ENCODE data around the gene MXRA7.

DNA sequence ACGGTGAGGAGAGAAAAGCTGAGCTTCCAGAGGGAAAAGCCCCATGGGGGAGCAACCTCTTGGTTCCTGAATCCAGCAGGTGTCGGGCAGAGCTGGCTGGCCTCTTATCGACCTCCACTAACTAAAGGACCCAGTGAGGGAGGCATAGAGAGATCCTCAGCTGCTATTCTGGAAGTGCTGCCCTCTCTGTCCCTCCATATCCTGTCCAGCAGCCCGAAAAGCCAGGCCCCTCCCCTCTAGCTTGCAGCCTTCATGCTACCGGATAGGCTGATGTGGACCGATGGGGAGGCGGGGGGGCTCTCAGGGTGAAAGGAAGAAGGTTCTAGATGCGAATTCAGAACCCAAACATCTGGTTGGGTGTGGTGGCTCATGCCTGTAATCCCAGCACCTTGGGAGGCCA lies 24.9 kb downstream of the MXRA7 start:
- TF ChIP-seq, protein P1, sequence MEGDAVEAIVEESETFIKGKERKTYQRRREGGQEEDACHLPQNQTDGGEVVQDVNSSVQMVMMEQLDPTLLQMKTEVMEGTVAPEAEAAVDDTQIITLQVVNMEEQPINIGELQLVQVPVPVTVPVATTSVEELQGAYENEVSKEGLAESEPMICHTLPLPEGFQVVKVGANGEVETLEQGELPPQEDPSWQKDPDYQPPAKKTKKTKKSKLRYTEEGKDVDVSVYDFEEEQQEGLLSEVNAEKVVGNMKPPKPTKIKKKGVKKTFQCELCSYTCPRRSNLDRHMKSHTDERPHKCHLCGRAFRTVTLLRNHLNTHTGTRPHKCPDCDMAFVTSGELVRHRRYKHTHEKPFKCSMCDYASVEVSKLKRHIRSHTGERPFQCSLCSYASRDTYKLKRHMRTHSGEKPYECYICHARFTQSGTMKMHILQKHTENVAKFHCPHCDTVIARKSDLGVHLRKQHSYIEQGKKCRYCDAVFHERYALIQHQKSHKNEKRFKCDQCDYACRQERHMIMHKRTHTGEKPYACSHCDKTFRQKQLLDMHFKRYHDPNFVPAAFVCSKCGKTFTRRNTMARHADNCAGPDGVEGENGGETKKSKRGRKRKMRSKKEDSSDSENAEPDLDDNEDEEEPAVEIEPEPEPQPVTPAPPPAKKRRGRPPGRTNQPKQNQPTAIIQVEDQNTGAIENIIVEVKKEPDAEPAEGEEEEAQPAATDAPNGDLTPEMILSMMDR (IDR thresholded peaks at IDR 0.05): no peak
- no peak for TF ChIP-seq POLR2A (IDR thresholded peaks at IDR 0.05)
